Hematopoietic multipotent progenitor cell treated with erythropoietin and hydrocortisone succinate and interleukin-3 and kit ligand, for 6 days (in vitro differentiated cells): Measurements from ENCODE around the gene CD68.

Source experiments
- DNase-seq: peaks from one replicate; pipeline ENCODE4 v3.0.0-alpha.2; 2015

Gene CD68

GRCh38 chr17:7559320-7560171, 19.9 kb upstream of the CD68 start:
- DNase-seq = peak; percentile 27

- DNase-seq = peak; percentile 90
Observed at GRCh38 chr17:7560172-7561027, 19.0 kb upstream of the CD68 start.

GRCh38 chr17:7561028-7561575, 18.3 kb upstream of the CD68 start:
- peak; percentile 95 for DNase-seq

GRCh38 chr17:7561589-7562207, 17.7 kb upstream of the CD68 start, which contains the start of gene SENP3:
Gene SENP3 (plus strand): TSS chr17:7561919. CDS start chr17:7563077, 1,158 bp downstream.
- peak; percentile 94 for DNase-seq

GRCh38 chr17:7562208-7562605, 17.2 kb upstream of the CD68 start:
- peak; percentile 41 for DNase-seq

GRCh38 chr17:7563115-7563869, 16.1 kb upstream of the CD68 start:
- no peak for DNase-seq

- DNase-seq = no peak
Observed at GRCh38 chr17:7569571-7569970, 9.9 kb upstream of the CD68 start.

- DNase-seq = no peak
Observed at GRCh38 chr17:7570351-7570750, 9.1 kb upstream of the CD68 start.

GRCh38 chr17:7572338-7572587, 7.2 kb upstream of the CD68 start:
- DNase-seq = no peak

GRCh38 chr17:7572588-7573323, 6.7 kb upstream of the CD68 start:
- peak; percentile 100 for DNase-seq

- DNase-seq = peak; percentile 93
Observed at GRCh38 chr17:7573324-7574080, 5.9 kb upstream of the CD68 start.

GRCh38 chr17:7574176-7574953, 5.1 kb upstream of the CD68 start:
- peak; percentile 19 for DNase-seq

GRCh38 chr17:7575481-7575883, 4.0 kb upstream of the CD68 start:
- DNase-seq = no peak

- DNase-seq = no peak
Observed at GRCh38 chr17:7575959-7576358, 3.5 kb upstream of the CD68 start.

GRCh38 chr17:7576432-7576937, 3.0 kb upstream of the CD68 start:
- no peak for DNase-seq

GRCh38 chr17:7577327-7578199, 1.9 kb upstream of the CD68 start:
- DNase-seq = peak; percentile 19

GRCh38 chr17:7579834-7580603, 581 bp downstream of the CD68 start:
- peak; percentile 14 for DNase-seq
